NCI-H2196 (cell line): ENCODE data around the gene PRKACB.
A peak's percentile ranks its signal among the peaks of the same experiment; 100 is the strongest.
"Not testable (repeated sequence)": the region's sequence is repeated elsewhere in the genome, so short reads cannot be mapped to it uniquely, and the experiment has no call there.

Source experiments
- DNase-seq: peaks from one replicate; lab custom pipeline; 2025; ENCODE audit not compliant: unreplicated experiment; lab: John Stamatoyannopoulos, UW

PRKACB gene

DNA sequence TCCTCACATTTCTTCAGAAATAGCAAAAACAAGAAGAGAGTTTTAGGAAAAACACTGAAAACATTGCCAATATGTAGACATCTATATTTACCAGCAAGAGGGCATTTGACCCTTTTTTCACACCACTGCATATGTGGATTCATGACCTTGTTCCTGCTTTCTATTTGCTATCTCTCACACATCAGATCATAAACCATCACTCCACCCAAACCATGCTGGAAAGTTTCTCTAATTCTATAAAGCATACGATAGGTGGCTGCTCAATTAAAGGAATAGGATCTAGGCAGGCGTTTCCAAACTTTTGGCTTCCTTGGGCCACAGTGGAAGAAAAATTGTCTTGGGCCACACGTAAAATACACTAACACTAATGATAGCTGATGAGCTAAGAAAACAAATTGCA is 121.8 kb downstream of the PRKACB start:
- DNase-seq: no peak

GRCh38 chr1:84266748-84267147 is 122.7 kb downstream of the PRKACB start:
- DNase-seq: no peak

DNA sequence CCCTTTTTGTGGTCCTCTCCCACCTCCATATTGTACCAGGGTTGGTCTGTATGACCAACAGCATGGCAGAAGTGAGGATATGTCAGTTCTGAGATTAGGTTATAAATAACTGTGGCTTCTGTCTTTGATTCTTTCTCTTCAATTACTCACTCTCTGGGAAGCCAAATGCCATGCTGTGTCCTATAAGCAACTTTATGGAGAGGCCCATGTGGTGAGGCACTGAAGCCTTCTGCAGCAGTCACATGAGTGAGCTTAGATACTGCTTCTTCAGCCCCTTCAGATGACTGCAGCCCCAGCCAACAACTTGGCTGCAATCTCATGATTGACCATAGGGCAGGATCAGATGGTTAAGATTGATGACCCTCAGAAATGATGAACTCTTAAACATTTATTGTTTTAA is 123.4 kb downstream of the PRKACB start:
- DNase-seq: no peak

- no peak for DNase-seq
Measured at GRCh38 chr1:84268346-84268745, 124.3 kb downstream of the PRKACB start.

DNA sequence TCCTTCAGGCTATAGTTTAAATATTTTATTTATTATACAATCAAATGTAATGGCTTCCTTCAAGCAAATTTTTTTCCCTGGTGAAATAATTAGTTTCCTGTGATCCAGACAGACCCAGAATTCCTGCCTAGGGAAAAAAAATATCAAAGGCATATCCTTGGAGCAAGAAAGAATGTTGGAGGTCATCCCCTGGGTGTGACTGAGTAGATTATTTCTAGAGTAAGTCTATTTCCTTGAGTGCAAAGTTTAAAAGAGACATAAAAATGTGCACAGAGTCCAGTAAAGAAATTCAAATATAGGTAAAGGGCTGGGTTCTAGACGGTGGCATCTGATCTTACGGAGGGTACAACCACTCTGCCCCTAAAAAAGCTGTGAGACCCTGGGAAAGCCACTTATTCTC is 125.2 kb downstream of the PRKACB start:
- DNase-seq: no peak

DNA sequence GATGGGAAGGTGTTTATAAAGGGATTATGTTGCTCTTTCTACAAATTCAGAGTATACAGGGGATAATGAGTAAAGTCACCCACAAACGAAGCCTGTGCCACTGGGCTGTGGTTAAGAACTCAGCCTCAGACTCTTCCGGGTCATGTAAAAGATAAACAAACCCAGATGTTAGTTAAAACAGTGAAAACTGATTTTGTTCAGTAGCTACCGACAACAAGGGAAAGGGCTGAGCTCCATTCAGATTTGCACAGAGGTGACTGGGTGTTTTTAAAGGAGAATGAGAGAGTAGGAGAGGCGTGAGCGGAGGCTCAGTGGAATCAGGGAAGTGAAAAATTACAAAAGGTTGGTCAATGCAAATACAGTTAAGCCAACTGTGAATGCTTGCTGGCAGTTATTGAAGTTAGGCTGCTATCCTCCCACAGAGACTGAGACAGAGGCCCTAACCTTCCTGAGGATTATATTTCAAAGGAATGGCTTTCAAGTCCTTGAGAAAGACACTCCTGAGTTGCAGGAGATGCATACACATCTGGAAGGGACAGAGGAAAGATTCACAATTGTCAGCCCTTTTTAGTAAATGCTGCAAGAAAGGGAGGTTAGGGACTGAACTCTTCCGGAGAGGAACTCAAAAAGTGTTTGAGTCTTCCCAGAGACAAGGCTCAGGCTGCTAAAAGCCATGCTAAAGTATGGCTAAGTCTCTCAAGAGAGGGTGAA is 127.5 kb downstream of the PRKACB start:
- peak; percentile 9 for DNase-seq

- peak; percentile 44 for DNase-seq
Measured at GRCh38 chr1:84272401-84272800, 128.3 kb downstream of the PRKACB start.

DNA sequence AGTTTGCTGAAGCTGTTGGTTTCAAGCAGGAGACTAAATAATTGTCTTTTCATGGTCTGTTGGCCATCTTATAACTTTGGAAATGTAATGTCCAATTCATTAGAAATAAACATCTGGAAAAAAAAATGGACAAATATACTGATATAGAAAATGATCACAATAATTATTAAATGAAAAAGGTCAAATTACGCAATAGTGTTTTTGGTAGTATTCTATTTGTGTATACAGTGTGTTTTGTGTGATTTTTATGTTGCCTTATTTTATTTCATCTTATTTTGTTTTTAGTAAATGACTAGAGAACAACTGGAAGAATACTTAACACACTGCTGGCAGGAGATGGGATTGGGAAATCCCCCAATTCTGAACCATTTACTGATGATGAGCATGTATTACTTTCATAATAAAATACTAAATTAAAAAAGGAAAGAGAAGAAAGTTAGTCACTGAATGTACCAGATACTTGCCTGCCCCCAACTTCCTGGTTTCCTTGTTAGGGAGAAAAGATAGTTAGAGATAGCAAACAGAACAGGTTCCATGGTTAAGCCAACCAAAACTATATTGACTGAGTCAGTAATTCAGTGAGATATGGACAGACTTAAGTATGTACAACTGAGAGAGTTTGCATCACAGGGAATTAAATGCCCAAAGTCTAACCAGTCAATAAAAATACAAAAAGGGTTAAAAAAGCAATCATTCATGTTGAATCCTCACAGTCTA is 133.4 kb downstream of the PRKACB start:
- no peak for DNase-seq

GRCh38 chr1:84278905-84279304 is 134.8 kb downstream of the PRKACB start:
- no peak for DNase-seq

- DNase-seq: no peak
Measured at GRCh38 chr1:84280912-84281311, 136.8 kb downstream of the PRKACB start.

DNA sequence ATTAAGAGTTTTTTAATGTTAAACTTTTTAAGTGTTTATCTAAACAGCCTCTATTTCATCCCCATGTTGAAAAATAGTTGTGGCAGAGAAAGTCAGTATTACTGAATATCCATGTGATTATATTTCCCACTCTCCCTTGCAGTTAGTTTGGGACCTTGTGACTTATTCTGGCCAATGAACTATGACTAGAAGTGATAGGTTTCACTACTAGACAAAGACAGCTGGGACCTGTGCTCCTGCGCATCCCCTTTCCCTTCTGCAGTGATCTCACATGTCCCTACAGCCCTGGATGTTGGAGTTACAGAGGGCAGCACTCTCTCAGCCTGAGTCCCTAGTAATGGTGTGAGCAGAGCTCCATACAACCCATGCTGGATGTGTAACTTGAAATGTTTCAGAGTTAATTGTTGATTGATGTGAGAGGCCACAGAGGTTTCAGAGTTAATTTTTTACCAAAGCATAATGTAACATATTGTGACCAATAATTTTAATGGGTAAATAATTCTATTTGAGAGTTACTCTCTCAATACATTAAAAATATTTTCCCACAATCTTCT is 138.8 kb downstream of the PRKACB start:
- no peak for DNase-seq

- no peak for DNase-seq
Measured at GRCh38 chr1:84283381-84283780, 139.3 kb downstream of the PRKACB start.

DNA sequence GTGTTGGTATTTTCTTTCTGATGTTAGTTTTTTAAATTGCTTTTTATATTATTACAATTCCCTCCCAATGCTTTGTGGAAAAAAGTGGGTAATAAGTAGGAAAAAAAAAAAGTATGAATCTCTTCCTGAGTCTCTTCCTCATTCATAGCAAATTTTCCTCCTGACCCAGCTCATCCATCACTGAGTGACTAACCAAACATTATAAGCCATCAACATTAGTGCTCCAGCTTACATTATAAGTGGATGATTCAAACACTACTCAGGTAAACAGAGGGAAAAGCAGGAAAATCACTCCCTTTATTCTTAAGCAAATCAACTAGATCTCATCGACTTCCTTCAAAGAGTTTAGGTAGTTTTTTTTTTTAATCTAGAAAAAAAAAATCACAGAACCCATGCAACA is 142.0 kb downstream of the PRKACB start:
- DNase-seq: no peak

- not testable (repeated sequence) for DNase-seq
Measured at GRCh38 chr1:84287389-84287788, 143.3 kb downstream of the PRKACB start.
